Muscle of back (tissue), 11 donors: ENCODE measurements around the gene TOMM40. TPM values are rescaled to one million over a fixed set of nuclear protein-coding genes. Genes with fewer than 3 reads are reported as not detected.
A peak's percentile ranks its signal among the peaks of the same experiment; 100 is the strongest.
"Not testable (repeated sequence)": the region's sequence is repeated elsewhere in the genome, so short reads cannot be mapped to it uniquely, and the experiment has no call there.

Source experiments
- DNase-seq, 3 donors: peaks; one replicate each; pipeline versions ENCODE4 v3.0.0 to v3.0.0-alpha.2; 2013
- polyA plus RNA-seq, 10 donors: library from polyadenylated mRNA; unstranded; fragments of 120-200 nt; gene quantifications; one replicate each; pipeline ENCODE4 v1.2.1, GENCODE V29; 2013; ENCODE audit not compliant: insufficient read length in 10 of 10

Gene TOMM40
- polyA plus RNA-seq, 10 donors, result 26.2 to 40.9 (median 31.0) TPM

DNA sequence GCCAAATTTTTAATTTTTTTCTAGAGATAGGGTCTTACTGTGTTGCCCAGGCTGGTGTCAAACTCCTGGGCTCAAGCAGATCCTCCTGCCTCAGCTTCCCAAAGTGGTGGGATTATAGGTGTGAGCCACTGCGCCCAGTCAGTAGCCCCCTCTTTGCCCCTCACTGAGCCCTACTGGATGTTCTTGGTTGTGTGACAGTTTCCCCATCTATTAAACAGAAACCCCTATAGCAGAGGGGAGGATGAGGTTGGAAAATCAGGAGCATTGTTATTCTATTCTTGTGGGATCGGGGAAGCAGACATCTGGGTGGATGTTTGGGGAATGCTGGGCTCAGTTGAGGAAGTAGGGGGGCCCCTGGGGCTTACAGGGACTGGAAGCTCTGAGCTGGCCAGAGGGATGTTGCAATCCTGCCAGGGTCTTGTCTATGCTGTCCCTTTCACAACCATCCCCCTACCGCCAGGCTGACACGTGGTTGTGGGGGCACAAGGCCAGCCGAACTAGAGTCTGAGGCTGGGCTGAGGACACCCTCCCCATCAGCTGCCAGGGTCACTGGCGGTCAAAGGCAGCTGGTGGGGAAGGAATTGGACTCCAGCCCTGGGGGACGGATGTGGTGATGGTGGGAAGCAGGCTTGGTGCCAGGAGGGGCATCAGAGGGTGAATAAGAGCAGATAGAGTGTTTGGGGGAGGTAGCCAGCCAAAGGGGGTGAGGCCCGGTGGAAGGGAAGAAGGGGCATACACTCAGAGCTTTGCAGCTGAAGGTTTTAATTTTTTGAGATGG lies 34.2 kb downstream of the TOMM40 start:
- DNase-seq, result peak; percentile 65 to 82 (median 69)

DNA sequence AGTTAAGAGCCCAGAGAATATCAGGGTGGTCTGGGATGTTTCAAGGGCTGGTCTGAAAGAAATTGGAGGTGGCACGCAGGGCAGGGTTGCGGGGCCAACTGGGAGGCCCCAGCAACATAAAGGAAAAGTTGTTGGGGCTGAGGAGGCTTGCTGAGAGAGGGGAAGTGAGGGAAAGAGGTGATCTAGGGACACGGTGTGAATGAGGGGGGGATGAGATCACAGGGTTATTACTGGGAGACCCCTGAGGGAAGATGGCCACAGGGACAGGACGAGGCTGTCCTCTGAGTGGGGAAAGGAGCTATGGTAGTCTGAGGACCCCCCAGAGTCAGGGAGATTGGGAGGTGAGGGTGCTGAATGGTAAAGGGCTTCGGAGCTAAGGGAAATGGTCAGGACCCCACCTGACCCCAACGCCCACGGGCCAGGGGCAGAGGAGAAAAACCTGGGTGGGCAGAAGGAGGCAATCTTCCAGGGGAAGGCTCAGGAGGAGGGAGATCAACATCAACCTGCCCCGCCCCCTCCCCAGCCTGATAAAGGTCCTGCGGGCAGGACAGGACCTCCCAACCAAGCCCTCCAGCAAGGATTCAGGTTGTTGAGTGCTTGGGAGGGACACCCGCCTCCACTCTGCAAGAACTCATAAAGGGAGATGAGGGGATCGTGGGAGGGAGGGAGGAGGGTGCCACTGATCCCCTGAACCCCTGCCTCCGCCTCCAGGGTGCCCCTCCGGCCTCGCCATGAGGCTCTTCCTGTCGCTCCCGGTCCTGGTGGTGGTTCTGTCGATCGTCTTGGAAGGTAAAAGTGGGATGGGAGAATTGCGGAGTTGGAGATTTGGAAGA lies 35.4 kb downstream of the TOMM40 start:
- DNase-seq, result not testable (repeated sequence)

DNA sequence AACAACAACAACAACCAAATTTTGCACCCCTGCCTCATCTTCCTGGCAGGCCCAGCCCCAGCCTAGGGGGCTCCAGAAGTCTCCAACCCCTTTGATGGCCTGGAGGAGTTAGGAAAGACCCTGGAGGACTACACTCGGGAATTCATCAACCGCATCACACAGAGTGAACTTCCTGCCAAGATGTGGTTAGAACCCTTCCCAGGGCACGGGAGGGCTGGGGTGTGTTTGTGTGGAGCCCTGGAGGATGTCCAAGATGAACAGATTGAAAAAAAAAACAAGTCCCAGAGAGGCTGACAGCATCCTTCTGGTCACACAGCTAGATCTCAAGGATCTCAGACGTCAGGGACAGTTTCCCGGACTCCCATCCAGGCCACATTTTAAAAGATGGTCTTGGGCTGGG lies 36.7 kb downstream of the TOMM40 start:
- DNase-seq, result no peak

DNA sequence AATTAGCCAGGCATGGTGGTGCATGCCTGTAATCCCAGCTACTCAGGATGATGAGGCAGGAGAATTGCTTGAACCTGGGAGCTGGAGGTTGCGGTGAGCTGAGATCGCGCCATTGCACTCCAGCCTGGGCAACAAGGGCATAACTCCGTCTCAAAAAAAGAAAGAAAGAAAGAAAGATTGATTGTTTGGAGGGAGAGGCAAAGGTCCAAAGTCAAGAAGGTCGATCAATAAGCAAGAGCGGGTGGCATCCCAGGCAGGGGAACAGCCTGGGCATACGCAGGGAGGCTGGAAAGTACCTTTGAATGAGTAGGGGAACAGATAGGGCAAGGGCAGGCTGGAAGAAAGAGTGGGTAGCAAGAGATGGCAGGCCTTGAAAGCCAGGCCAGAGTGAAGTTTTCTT lies 39.0 kb downstream of the TOMM40 start:
- no peak for DNase-seq

DNA sequence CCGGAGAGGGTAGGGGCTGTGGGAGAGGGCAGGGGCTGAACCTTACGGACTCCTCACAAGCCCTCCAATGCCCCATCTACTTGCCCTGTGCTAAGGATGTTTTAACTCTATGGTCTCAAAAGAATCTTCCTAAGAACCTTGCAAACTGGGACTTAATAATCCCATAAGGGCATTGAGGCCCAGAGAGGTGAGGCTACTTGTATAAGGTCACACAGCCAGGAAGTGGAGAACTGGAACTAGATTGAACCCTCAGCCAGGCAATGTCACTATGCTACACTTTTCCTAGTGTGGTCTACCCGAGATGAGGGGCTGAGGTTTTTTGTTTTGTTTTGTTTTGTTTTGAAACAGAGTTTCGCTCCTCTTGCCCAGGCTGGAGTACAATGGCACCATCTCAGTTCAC lies 40.5 kb downstream of the TOMM40 start:
- DNase-seq, result no peak

DNA sequence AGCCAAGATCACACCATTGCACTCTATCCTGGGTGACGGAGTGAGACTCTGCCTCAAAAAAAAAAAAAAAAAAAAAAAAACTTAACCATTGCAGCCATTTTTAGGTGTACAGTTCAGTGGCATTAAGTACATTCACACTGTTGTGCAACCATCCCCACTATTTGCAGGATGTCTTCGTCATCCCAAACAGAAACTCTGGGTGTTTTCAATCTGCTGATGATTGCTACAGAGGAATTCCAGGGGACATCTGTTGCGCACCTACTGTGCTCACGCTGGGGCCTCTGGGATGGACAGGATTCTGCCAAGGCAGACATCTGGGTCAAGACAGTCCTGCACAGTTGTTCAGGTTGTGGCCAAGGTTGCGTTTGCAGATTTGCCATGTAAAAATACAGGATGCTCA lies 48.6 kb downstream of the TOMM40 start:
- DNase-seq, result no peak

DNA sequence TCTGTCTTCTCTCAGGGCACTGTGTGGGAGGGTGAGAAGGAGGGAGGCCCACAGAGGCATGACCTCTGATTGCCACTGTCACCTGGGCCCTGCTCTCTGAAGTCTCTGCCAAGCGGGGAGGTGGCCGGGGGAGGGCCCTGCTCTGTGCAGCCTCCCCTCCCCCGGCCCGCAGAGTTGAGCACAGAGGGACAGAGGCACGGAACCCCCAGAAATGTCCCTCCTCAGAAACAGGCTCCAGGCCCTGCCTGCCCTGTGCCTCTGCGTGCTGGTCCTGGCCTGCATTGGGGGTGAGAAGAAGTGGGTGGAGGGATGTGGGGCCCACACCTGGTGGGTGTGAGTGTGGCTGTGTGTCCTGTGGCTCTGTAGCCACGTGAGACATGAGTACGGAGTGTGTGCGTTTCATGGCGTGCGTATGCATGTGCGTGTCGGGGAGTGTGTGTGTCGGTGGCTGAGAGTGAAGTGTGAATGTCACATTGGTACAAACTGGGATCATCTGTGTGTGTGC lies 51.1 kb downstream of the TOMM40 start, which contains the start of gene APOC4:
TSS of gene APOC4 (plus strand) at position 171 of the 505 bp plus-strand sequence. CDS start at position 212, 41 bp downstream.
- no peak for DNase-seq

DNA sequence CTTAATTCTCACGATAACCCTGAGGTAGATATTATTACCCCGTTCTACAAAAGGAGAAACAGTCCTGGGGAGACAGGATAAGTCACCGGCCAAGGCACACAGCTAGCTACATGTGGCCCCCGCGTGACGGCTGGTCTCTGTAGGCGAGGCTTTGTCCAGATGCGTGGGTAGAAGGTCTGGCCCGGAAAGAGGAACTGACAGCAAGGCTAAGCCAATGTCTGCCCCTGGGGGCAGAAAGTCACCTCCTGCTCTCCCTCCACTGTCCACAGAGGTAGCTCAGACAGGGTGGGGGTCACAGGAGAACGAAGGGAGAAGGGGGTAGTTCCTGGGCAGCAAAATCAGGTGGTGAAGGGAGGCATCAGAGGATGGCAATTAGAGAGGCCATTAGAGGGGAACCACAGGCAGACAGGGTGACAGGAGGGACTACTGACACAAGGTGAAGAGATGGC lies 52.8 kb downstream of the TOMM40 start:
- DNase-seq, result no peak

DNA sequence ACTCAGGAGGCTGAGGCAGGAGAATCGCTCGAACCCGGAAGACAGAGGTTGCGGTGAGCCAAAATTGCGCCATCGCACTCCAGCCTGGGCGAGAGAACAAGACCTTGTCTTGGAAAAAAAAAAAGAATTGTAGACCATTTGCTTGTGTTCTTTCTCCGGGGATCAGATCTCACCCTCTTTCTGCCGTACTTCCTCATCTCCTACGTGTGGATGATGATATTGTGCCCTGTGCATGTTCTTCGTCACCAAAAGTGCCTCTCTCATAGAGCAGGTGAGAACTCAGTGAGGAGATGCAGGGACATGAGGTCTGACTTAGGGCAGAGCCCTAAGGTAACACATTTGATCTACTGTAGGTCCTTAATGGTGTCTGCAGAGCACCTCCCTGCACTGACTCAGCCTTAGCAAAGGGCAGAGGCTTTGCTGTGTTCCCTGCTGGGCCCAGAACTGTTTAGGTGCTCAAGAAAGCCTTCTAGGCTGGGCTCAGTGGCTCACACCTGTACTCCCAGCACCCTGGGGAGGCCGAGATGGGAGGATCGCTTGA lies 56.1 kb downstream of the TOMM40 start:
- DNase-seq, result no peak

DNA sequence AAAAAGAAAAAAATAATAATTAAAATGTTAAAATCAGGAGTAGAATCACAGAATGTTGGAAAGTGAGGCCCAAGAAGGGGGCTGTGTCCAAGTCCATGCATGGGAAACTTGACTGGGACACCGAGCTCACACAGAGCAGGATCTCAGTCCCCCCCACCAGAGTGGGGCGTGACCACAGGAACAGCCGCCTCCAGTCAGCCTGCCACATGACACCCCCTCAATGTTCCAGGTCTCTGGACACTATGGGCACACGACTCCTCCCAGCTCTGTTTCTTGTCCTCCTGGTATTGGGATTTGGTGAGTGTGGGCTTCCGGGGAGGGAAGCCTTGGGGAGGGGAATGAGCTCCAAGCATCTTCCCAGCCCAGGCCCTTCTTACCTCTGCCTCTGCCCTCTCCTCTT lies 57.2 kb downstream of the TOMM40 start:
- DNase-seq, result no peak

DNA sequence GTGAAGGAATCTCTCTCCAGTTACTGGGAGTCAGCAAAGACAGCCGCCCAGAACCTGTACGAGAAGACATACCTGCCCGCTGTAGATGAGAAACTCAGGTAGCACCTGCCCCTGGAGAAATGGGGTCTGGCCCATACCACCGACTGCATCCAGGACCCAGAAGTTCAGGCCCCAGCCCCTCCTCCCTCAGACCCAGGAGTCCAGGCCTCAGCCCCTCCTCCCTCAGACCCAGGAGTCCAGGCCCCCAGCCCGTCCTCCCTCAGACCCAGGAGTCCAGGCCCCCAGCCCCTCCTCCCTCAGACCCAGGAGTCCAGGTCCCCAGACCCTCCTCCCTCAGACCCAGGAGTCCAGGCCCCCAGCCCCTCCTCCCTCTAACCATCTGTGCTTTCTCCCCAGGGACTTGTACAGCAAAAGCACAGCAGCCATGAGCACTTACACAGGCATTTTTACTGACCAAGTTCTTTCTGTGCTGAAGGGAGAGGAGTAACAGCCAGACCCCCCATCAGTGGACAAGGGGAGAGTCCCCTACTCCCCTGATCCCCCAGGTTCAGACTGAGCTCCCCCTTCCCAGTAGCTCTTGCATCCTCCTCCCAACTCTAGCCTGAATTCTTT lies 57.8 kb downstream of the TOMM40 start:
- DNase-seq, result no peak

DNA sequence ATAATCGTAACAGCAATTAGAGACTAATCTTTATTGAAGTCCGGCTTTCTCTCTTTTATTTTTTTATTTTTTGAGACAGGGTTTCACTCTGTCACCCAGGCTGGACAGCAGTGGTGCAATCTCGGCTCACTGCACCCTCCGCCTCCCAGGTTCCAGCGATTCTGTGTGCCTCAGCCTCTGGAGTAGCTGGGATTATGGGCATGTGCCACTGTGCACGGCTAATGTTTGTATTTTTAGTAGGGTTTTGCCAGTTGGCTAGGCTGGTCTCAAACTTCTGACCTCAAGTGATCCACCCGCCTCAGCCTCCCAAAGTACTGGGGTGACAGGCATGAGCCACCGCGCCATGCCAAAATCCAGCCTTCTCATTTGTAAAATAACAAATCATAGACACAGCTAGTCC lies 58.5 kb downstream of the TOMM40 start:
- DNase-seq, result no peak

DNA sequence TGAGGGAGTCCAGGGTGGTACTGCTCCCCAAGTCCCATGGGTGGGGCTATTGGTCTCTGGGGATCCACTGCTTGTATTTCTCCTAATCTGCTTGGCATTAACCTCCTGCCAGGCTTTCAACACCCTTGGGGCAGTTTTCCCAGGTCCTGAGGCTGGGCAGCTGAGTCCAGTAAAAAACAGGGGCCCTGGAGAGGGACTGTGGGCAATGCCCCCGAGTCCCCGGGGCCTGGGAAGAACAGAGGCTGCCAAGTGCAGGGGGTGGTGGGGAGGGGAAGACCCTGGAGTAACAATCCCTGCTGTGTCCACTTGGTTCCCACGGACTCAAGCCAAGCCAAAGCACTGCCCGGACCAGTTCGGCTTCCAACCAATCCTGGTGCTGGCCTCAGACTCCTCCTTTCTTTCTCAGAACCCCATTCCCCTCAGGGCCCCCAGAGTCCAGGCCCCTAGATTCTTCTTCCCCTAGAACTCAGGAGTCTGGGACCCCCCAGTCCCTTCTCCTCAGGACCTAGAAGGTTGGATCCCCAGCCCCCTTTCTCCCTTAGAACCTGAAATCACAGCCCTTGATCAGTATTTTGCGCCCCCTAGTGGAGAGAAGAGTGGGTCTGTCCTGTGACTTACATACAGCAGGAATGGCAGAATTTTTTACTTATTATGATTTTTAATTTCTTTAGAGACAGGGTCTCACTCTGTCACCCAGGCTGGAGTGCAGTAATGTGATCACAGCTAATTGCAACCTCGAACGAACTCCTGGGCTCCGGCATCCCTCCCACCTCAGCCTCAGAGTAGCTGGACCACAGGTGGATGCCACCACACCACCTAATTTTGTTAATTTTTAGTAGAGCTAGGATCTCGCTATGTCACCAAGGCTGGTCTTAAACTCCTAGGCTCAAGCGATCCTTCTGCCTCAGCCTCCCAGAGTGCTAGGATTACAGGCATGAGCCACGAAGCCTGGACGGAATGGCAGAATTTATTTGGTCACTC lies 60.4 kb downstream of the TOMM40 start:
- DNase-seq, result peak; percentile 64 to 85 (median 81)

Other genes starting within 250 kb of the TOMM40 start
- gene PVR, start 247.3 kb upstream of the TOMM40 start, polyA plus RNA-seq, result 10 to 100 TPM; 17.3 to 25.2 (median 19.2) TPM
- 10 to 100 TPM in 3 of 10 donors, 1 to 10 TPM in 7; 3.8 to 13.0 (median 7.8) TPM for gene CEACAM19, start 219.8 kb upstream of the TOMM40 start, polyA plus RNA-seq
- gene CEACAM16, start 192.1 kb upstream of the TOMM40 start, polyA plus RNA-seq, result 1 to 10 TPM in 1 of 10 donors, under 1 TPM in 9; 0.22 to 1.0 (median 0.49) TPM
- gene BCL3, start 142.5 kb upstream of the TOMM40 start, polyA plus RNA-seq, result 10 to 100 TPM in 9 of 10 donors, 1 to 10 TPM in 1; 8.9 to 16.6 (median 10.5) TPM
- gene CBLC, start 113.4 kb upstream of the TOMM40 start, polyA plus RNA-seq, result 1 to 10 TPM in 2 of 10 donors, under 1 TPM in 2, not detected in 6; 0.15 to 2.8 (median 0.86) TPM
- gene BCAM, start 82.2 kb upstream of the TOMM40 start, polyA plus RNA-seq, result 100 to 1,000 TPM; 115 to 207 (median 169) TPM
- gene NECTIN2, start 45.0 kb upstream of the TOMM40 start, polyA plus RNA-seq, result 10 to 100 TPM; 39.4 to 57.8 (median 48.5) TPM
- 10 to 100 TPM; 24.6 to 53.3 (median 42.1) TPM for gene APOE, start 14.5 kb downstream of the TOMM40 start, polyA plus RNA-seq
- 10 to 100 TPM; 11.5 to 23.3 (median 13.7) TPM for gene APOC1, start 23.4 kb downstream of the TOMM40 start, polyA plus RNA-seq
- gene APOC4, start 51.0 kb downstream of the TOMM40 start, polyA plus RNA-seq, result not detected
- gene APOC2, start 54.8 kb downstream of the TOMM40 start, polyA plus RNA-seq, result 1 to 10 TPM in 1 of 10 donors, under 1 TPM in 5, not detected in 4; 0.31 to 1.5 (median 0.49) TPM
- 10 to 100 TPM; 45.6 to 58.2 (median 53.1) TPM for gene CLPTM1, start 64.1 kb downstream of the TOMM40 start, polyA plus RNA-seq
- gene RELB, start 110.2 kb downstream of the TOMM40 start, polyA plus RNA-seq, result 1 to 10 TPM; 3.0 to 5.6 (median 4.5) TPM
- gene CLASRP, start 147.8 kb downstream of the TOMM40 start, polyA plus RNA-seq, result 10 to 100 TPM; 34.6 to 69.2 (median 44.1) TPM
- 1 to 10 TPM in 2 of 10 donors, under 1 TPM in 7, not detected in 1; 0.34 to 1.1 (median 0.70) TPM for gene ZNF296, start 185.2 kb downstream of the TOMM40 start, polyA plus RNA-seq
- 10 to 100 TPM; 14.5 to 23.9 (median 21.5) TPM for gene GEMIN7, start 188.0 kb downstream of the TOMM40 start, polyA plus RNA-seq
- gene PPP1R37, start 201.9 kb downstream of the TOMM40 start, polyA plus RNA-seq, result 10 to 100 TPM; 15.8 to 23.8 (median 19.4) TPM